Osteoblast (primary cell): ENCODE measurements around the gene DHRSX. TPM values are rescaled to one million over a fixed set of nuclear protein-coding genes. Genes with fewer than 3 reads are reported as not detected.

Source experiments
- DNase-seq: peaks from one replicate; pipeline ENCODE4 v3.0.0; 2011; ENCODE audit warnings: low spot score, mixed read lengths; ENCODE audit not compliant: insufficient read length; ENCODE audit errors: missing footprints
- H2AFZ ChIP-seq: 2 replicates; pipeline ENCODE4 v1.6.0; 2011; ENCODE audit warnings: mild to moderate bottlenecking, low read length
- H3K27ac ChIP-seq: 2 replicates; pipeline ENCODE4 v1.5.1; 2011; ENCODE audit warnings: mild to moderate bottlenecking, low read depth, low read length, moderate library complexity
- H3K27me3 ChIP-seq: 2 replicates; pipeline ENCODE4 v1.6.0; 2012; ENCODE audit warnings: mild to moderate bottlenecking, control low read depth, inconsistent platforms, low read length, moderate library complexity; ENCODE audit not compliant: insufficient read depth
- H3K36me3 ChIP-seq: 2 replicates; pipeline ENCODE4 v1.5.1; 2011; ENCODE audit warnings: mild to moderate bottlenecking, low read length, control low read depth, moderate library complexity; ENCODE audit not compliant: insufficient read depth
- H3K4me1 ChIP-seq: 2 replicates; pipeline ENCODE4 v1.5.1; 2011; ENCODE audit warnings: mild to moderate bottlenecking, low read length, control low read depth, moderate library complexity; ENCODE audit not compliant: insufficient read depth
- H3K4me2 ChIP-seq: 2 replicates; pipeline ENCODE4 v1.6.0; 2011; ENCODE audit warnings: mild to moderate bottlenecking, low read length; ENCODE audit not compliant: insufficient read depth
- H3K4me3 ChIP-seq: fragments of 200-600 bp; sonication (generic); 3 replicates; pipeline ENCODE4 v1.5.1; 2012; ENCODE audit warnings: mild to moderate bottlenecking, low read length, inconsistent platforms; ENCODE audit not compliant: insufficient read depth
- H3K79me2 ChIP-seq: 2 replicates; pipeline ENCODE4 v1.6.0; 2012; ENCODE audit warnings: mild to moderate bottlenecking, low read length, control low read depth, inconsistent platforms; ENCODE audit not compliant: insufficient read depth
- H3K9me3 ChIP-seq: 2 replicates; pipeline ENCODE4 v1.5.1; 2011; ENCODE audit warnings: low read depth, low read length, control low read depth
- H4K20me1 ChIP-seq: 2 replicates; pipeline ENCODE4 v1.6.0; 2012; ENCODE audit warnings: mild to moderate bottlenecking, low read length, control low read depth; ENCODE audit not compliant: insufficient read depth
- total RNA-seq: library from RNA; depleted of rRNA; stranded (reverse); fragments of >200 nt; gene quantifications from 2 replicates; pipeline ENCODE4 v1.2.3, GENCODE V29; 2012
- TF ChIP-seq, protein P1 (sequence below): IDR thresholded peaks from 2 replicates; pipeline ENCODE4 v1.5.1; 2011; ENCODE audit warnings: mild to moderate bottlenecking, low read depth, low read length, moderate library complexity; ENCODE audit errors: extremely low read depth

Gene DHRSX
- total RNA-seq, 1 donor = 37.6 TPM

DNA sequence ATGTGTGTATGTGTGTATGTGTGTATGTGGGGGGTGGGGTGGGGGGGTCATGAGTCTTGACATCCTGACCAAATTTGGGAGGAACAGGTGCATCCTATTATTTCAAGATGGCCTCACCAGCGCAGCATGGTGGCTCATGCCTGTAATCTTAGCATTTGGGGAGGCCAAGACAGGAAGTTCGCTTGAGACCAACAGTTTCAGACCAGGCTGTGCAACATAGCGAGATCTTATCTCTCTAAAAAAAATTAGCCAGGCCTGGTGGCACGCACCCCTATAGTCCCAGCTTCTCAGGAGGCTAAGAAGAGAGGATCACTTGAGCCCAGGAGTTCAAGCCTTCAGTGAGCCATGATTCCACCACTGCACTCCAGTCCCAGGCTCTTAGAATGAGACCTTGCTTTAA, 47.0 kb upstream of the DHRSX start:
- H3K4me2 ChIP-seq = no peak overlapping the region
- H3K79me2 ChIP-seq = no peaks in the 10 kb centered on the region
- H3K4me1 ChIP-seq = peaks cover 1% of the 10 kb centered on the region
- H3K9me3 ChIP-seq = no peaks in the 10 kb centered on the region
- no peaks in the 10 kb centered on the region for H3K36me3 ChIP-seq
- H4K20me1 ChIP-seq = no peaks in the 10 kb centered on the region
- no peak overlapping the region for H2AFZ ChIP-seq
- H3K4me3 ChIP-seq = no peak overlapping the region
- H3K27ac ChIP-seq = no peak overlapping the region
- TF ChIP-seq, protein P1, sequence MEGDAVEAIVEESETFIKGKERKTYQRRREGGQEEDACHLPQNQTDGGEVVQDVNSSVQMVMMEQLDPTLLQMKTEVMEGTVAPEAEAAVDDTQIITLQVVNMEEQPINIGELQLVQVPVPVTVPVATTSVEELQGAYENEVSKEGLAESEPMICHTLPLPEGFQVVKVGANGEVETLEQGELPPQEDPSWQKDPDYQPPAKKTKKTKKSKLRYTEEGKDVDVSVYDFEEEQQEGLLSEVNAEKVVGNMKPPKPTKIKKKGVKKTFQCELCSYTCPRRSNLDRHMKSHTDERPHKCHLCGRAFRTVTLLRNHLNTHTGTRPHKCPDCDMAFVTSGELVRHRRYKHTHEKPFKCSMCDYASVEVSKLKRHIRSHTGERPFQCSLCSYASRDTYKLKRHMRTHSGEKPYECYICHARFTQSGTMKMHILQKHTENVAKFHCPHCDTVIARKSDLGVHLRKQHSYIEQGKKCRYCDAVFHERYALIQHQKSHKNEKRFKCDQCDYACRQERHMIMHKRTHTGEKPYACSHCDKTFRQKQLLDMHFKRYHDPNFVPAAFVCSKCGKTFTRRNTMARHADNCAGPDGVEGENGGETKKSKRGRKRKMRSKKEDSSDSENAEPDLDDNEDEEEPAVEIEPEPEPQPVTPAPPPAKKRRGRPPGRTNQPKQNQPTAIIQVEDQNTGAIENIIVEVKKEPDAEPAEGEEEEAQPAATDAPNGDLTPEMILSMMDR = no peak
- peaks cover 14% of the 10 kb centered on the region for H3K27me3 ChIP-seq
- DNase-seq = no peak

DNA sequence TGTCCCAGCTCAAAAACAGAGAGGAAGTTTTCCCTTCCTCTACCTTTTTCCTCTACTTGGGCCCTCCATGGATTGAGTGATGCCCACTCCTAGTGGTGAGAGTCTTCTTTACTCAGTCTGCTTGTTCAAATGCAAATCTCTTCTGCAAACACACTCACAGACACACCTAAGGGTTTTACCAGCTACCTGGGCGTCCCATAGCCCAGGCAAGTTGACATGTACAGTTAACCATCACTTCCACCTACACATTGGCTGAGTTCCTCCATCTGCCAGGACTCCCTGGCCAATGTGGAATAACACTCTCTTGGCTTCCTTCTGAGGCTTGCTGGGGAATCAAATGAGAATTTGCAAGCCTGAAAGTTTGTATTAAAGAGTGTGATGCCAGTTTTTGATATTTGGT, 45.7 kb upstream of the DHRSX start:
- H3K27ac ChIP-seq = no peak overlapping the region
- no peaks in the 10 kb centered on the region for H3K36me3 ChIP-seq
- H3K79me2 ChIP-seq = no peaks in the 10 kb centered on the region
- no peaks in the 10 kb centered on the region for H3K4me1 ChIP-seq
- TF ChIP-seq, protein P1 = no peak
- DNase-seq = no peak
- no peak overlapping the region for H2AFZ ChIP-seq
- H3K4me2 ChIP-seq = no peak overlapping the region
- H3K4me3 ChIP-seq = no peak overlapping the region
- H3K27me3 ChIP-seq = peaks cover 14% of the 10 kb centered on the region
- no peaks in the 10 kb centered on the region for H4K20me1 ChIP-seq
- no peaks in the 10 kb centered on the region for H3K9me3 ChIP-seq

DNA sequence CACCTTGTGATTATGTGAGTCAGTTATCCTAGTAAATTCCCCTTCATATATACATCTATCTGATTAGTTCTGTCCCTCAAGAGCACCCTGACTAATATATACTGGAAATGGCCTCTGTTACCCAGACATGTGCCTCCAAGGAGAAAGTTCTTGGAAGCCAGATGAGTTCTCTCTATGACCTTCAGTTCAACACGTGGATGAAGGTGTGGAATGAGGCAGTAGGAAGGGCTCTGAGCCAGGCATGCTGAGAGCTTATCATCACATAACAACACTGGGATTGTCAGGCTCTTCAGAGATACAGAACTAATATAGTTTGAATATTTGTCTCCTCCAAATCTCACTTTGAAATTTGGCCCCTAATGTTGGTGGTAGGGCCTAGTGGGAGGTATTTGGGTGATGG, 44.4 kb upstream of the DHRSX start:
- Histone ChIP-seq H3K27ac (no peak overlapping the region), H3K36me3 (no peaks in the 10 kb centered on the region), H2AFZ (no peak overlapping the region), H3K4me3 (no peak overlapping the region), H3K79me2 (no peaks in the 10 kb centered on the region), H4K20me1 (no peaks in the 10 kb centered on the region), H3K9me3 (no peaks in the 10 kb centered on the region), H3K4me1 (no peaks in the 10 kb centered on the region), H3K27me3 (peaks cover 10% of the 10 kb centered on the region), H3K4me2 (no peak overlapping the region)
- no peak for DNase-seq
- TF ChIP-seq, protein P1 = no peak

DNA sequence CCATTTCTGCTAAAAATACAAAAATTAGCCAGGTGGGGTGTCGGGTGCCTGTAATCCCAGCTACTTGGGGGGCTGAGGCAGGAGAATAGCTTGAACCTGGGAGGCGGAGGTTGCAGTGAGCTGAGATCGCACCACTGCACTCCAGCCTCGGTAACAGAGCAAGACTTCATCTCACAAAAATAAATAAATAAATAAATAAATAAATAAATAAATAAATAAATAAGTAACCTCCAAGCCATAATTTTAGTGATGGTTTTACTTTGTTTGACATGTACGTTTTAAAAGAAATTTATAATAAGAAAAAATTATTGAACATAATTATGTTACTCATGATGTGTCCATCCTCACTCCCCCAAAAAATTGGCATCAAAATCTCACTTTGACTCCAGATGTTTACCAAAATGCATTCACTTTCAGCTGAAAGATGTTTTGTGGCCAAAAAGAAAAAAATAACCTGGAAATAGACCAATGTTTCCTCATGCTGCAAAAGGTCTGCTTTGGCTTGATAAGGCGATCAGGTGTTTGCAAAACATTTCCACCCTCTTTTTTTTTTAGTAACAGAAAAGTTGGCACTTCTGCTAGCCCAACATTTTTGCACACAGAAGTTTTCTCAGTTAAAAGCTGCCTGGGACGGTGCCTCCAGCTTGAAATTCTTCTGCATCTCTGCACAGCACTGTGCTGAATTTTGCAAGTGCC, 42.2 kb upstream of the DHRSX start:
- H3K79me2 ChIP-seq = no peaks in the 10 kb centered on the region
- no peaks in the 10 kb centered on the region for H3K9me3 ChIP-seq
- TF ChIP-seq, protein P1 = no peak
- no peaks in the 10 kb centered on the region for H3K36me3 ChIP-seq
- H2AFZ ChIP-seq = no peak overlapping the region
- H3K4me2 ChIP-seq = no peak overlapping the region
- no peaks in the 10 kb centered on the region for H4K20me1 ChIP-seq
- no peak overlapping the region for H3K4me3 ChIP-seq
- no peak overlapping the region for H3K27ac ChIP-seq
- peaks cover 6% of the 10 kb centered on the region for H3K27me3 ChIP-seq
- no peak for DNase-seq
- no peaks in the 10 kb centered on the region for H3K4me1 ChIP-seq
